Measurements from ENCODE around the gene ST6GALNAC6.

DNA sequence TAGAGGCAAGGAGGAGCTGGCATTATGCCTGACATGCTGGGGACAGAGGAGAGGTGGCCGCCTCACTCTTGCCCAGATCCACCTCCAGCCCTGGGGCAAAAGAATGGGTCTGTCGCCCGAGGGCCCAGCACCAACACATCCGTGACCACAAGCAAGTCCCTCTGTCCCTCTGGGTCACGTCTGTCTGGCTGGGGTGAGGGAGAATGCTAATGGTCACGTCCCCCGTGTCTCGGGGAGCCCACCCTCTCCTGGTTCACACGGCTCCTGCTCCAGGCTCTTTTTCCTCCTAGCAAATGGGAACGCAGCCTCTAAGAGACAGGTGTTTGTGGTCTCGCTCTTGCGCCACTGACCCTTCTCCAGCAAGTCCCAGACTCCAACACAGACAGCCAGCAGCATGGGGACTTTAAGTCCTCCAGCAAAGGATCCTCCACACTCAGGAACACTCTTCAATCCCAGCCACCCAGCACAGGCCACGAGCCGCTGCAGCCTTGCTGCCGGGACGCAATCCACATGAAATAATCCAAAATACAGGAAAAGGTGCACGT is 49.0 kb downstream of the ST6GALNAC6 start:
- TF ChIP-seq, protein P1, sequence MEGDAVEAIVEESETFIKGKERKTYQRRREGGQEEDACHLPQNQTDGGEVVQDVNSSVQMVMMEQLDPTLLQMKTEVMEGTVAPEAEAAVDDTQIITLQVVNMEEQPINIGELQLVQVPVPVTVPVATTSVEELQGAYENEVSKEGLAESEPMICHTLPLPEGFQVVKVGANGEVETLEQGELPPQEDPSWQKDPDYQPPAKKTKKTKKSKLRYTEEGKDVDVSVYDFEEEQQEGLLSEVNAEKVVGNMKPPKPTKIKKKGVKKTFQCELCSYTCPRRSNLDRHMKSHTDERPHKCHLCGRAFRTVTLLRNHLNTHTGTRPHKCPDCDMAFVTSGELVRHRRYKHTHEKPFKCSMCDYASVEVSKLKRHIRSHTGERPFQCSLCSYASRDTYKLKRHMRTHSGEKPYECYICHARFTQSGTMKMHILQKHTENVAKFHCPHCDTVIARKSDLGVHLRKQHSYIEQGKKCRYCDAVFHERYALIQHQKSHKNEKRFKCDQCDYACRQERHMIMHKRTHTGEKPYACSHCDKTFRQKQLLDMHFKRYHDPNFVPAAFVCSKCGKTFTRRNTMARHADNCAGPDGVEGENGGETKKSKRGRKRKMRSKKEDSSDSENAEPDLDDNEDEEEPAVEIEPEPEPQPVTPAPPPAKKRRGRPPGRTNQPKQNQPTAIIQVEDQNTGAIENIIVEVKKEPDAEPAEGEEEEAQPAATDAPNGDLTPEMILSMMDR (IDR thresholded peaks at IDR 0.05; ENCODE audit: control extremely low read depth in 1 of 3, insufficient read depth in 1 of 3, low read depth in 1 of 3, low read length in 3 of 3): no peak
- TF ChIP-seq, protein P2, sequence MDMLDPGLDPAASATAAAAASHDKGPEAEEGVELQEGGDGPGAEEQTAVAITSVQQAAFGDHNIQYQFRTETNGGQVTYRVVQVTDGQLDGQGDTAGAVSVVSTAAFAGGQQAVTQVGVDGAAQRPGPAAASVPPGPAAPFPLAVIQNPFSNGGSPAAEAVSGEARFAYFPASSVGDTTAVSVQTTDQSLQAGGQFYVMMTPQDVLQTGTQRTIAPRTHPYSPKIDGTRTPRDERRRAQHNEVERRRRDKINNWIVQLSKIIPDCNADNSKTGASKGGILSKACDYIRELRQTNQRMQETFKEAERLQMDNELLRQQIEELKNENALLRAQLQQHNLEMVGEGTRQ (IDR thresholded peaks at IDR 0.05; ENCODE audit: low read length): no peak
- TF ChIP-seq JUND (IDR thresholded peaks at IDR 0.05; ENCODE audit: low read length) (no peak), POLR2A (IDR thresholded peaks at IDR 0.05; ENCODE audit: control extremely low read depth in 1 of 2, low read depth in 2 of 2, low read length in 2 of 2) (no peak), GTF2F1 (IDR thresholded peaks at IDR 0.05; ENCODE audit: borderline replicate concordance, low read depth, low read length) (no peak), MAFK (IDR thresholded peaks at IDR 0.05; ENCODE audit: low read depth, low read length) (no peak)
- TF ChIP-seq, protein P3, sequence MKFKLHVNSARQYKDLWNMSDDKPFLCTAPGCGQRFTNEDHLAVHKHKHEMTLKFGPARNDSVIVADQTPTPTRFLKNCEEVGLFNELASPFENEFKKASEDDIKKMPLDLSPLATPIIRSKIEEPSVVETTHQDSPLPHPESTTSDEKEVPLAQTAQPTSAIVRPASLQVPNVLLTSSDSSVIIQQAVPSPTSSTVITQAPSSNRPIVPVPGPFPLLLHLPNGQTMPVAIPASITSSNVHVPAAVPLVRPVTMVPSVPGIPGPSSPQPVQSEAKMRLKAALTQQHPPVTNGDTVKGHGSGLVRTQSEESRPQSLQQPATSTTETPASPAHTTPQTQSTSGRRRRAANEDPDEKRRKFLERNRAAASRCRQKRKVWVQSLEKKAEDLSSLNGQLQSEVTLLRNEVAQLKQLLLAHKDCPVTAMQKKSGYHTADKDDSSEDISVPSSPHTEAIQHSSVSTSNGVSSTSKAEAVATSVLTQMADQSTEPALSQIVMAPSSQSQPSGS (IDR thresholded peaks at IDR 0.05; ENCODE audit: low read length): no peak
